ENCODE data around the gene CDK6.

- TF ChIP-seq EZH2 (IDR thresholded peaks at IDR 0.05; ENCODE audit: low read length): no peak
- TF ChIP-seq CTCF (optimal IDR thresholded peaks at IDR 0.05 in 1 of 3, IDR thresholded peaks at IDR 0.05 in 1 of 3, conservative IDR thresholded peaks at IDR 0.05 in 1 of 3; ENCODE audit: extremely low read depth in 1 of 3, insufficient read depth in 2 of 3, low read length in 3 of 3): no peak
Measured at GRCh38 chr7:92835261-92835850, 1.0 kb downstream of the CDK6 start.

All from keratinocyte (primary cell).